HG02759 (cell line): Measurements from ENCODE around the gene C1orf35.
"Not testable (repeated sequence)": the region's sequence is repeated elsewhere in the genome, so short reads cannot be mapped to it uniquely, and the experiment has no call there.

Experiments used
- ATAC-seq: cut with Tn5 transposase; IDR thresholded peaks from one replicate; pipeline ENCODE4 v1.9.1; 2021; ENCODE audit warnings: mild to moderate bottlenecking, moderate library complexity; ENCODE audit not compliant: unreplicated experiment

The C1orf35 gene

DNA sequence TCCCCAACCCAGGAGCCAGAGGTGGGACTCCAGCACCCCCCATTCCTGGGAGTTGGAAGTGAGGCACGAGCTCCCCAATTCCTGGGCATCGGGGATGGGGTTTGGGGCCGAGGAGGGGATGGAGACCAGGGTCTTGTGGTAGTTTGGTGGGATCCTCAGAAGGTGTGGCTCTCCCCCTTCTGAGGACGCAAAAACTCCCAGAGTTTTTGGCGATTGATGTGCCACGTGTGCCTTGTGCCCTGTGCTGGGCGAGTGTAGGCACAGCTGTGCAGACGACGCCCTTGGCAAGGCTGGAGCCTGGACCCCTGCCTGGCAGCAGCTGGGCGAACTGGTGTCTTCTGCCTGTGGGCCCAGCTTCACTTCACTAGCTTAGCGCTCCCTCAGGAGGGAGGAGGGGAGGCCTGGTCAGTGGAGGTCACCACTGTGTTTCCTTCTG is 39.6 kb upstream of the C1orf35 start:
- ATAC-seq = no peak

DNA sequence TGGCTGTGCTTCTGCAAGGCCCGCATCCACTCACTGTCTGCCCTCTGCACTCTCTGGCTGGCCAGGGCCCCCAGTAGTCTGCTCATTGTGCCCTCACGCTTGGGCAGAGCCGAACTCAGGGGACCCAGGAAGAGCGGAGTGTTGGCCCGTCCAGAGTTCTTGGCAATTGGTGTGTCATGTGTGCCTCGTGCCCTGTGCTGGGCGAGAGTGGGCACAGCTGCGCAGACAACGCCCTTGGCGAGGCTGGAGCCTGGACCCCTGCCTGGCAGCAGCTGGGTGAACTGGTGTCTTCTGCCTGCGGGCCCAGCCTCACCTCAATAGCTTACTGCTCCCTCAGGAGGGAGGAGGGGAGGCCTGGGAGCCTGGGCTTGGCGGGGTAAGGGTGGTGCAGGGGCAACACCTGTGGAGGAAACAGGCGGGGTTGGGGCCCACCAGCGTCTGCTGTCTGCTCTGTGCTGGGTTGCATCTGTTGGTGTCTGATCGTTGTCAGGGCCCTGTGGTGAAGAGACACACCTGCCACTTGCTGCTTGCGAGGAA is 39.1 kb upstream of the C1orf35 start:
- no peak for ATAC-seq

DNA sequence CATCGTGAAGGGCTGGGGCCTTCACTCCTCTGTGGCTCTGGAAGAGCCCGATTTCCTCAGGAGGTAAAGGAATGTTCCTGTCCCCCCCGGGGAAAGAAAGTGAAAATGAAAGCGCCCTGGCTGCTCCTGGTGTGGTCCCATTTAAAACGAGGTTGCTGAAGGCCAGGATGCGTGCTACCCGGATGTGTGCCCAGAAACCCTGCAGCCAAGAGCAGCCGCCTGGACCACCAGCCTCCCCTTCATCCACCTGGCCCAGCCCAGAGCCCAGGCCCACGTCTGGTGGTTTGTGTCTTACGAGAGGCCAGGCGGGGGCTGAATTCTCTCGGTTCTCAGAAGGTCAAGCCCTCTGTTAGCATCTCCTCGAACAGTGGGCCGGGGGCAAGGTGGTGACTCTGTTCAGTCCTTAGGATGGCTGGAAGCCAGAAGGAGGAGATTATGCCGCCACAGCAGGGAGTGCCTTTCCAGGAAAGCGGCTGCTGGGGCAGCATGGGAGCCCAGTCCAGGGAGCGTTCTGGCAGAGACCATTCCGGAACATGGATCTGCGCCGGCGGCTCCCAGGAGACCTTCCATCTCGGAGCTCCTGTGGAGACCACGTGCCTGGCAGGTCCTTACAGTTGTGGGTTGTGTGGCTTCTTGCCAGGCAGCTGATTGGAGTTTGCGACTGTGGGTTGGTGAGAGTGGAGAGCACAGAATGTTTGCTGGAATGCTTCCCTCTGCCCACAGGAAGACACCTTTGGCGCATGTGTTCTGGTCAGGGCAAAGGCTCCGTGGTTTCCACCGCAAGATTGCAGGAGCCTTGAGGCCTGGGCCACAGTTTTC is 38.3 kb upstream of the C1orf35 start:
- no peak for ATAC-seq

- ATAC-seq = no peak
These were observed 37.6 kb upstream of the C1orf35 start for GRCh38 chr1:228140724-228141225.

DNA sequence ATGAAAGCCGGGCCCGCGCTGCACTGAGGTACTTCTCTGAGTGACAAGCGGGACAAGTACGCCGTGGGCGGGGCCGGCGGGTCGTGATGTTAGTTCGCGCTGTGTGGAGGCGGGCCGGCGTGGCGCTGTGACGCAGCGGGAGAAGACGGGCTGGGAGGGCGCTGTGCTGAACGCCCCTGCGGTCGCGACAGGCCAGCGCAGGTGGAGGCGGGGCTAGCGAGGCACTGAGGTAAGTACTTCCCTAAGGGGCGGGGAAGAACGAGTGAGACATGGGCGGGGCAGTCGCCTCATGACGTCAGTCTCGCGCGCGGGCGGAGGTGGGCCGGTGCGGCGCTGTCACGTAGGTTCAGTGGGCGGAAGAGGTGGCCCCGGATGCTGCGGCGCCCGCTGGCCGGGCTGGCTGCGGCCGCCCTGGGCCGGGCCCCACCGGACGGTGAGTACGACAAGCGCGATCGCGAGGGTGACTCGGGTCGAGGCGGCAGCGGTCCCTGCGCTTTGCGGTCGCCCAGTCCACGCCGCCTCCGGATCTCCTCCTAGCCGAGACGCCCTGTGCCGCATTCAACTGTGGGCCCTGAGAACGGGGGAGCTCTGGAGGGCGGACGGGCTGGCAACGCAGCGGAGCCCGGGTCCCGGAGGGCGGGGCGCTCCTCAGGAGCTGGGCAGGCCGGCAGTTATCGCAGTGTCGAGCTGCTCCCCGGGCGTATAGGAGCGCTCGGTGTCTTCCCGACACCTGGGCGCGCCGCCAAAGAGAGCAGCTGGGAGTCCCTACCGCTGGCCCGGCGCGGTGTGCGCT is 37.0 kb upstream of the C1orf35 start, which contains the start of gene GUK1:
Gene GUK1, plus strand, starts transcription at position 349 of the 793 bp plus-strand sequence. Its CDS starts 24 bp downstream, at position 373.
- ATAC-seq = peak; percentile 90

- no peak for ATAC-seq
These were observed 36.3 kb upstream of the C1orf35 start for GRCh38 chr1:228139406-228139930.

DNA sequence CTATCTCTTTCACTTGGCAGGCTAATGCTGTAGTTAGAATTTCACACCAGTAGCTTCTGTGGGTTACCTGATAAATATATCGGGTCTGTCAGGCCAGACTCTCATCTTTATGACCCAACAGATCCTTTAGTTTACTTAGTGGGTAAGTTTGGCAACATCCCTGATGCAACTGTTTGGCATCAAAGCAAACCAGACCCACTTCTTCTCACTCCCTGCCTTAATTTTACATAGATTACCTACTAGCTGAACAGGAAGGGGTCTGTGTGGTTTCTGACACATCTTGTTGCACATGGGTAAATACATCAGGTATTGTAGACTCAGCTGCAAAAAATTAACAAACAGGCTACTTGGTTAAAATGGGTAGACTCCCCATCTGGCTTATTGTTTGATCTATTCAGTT is 33.8 kb upstream of the C1orf35 start:
- no peak for ATAC-seq

DNA sequence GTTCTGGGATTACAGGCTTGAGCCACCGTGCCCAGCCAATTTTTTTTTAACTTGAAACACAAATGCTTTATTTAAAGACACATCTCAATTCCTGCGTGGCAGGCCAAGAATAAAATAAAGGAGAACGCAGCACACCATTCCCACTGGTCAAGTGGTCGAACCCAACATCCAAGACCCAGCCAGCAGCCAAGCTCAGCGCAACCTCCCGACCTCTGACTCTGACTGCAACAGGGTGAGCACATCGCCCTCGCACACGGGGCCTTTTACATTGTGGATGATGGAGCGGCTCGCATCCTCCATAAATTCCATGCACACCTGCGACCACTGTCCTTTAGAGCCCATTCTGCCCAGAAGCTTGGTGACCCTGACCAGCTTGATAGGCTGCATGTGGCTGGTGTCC is 31.5 kb upstream of the C1orf35 start:
- no peak for ATAC-seq

DNA sequence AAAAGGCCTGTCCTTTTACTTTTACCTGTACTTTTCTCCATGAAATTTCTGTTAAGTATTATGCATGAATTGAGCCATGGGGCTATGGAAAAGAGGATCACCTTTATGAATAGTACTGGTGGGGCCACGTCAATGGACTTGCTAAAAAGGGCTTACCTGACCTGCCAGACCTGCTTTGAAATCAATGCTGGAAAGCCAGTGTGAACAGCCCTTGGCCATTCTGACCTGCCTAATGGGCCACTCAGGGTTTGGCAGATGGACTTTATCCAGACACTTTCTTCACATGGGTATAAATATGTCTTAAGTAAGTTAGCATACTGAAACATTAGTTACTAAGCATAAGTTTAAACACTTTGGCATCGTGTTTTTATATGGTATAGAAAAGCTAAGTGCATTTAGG is 28.6 kb upstream of the C1orf35 start:
- no peak for ATAC-seq

DNA sequence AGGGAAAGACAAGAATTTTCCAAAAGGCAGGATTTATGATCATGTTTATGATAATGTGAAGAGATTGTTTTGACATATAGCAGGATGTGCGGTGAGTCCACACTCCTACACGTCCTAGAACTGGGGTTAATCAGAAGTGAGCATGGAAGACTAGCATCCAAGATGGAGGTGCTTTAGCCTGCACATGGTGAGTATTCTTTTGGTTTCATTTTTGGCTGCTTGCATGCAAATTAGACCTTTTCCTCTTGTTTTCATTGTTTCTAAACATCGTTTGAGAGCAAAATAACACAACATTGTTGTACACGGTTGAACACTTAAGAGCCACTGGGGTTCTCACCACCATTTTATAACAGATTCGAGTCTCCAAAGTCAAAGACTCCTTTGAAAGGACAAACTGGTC is 22.1 kb upstream of the C1orf35 start:
- no peak for ATAC-seq

DNA sequence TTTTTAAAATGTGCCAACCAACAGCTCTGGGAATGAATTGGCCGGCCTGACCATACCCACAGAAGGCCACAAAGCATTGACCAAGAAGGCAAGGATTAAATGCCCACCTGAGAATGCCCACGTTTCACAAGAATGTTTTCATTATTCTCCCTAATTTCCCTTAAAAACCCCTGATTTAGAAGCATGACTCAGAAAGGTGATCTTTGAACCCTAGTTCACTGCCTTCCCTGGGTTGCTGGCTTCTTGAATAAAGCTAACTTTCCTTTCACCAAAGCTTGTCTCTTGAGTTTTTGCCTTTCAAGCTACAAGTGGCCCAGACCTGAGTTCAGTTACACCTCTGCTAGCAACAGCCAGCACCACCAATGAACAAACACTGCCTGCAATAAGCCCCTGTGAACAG is 20.4 kb upstream of the C1orf35 start:
- ATAC-seq = no peak

DNA sequence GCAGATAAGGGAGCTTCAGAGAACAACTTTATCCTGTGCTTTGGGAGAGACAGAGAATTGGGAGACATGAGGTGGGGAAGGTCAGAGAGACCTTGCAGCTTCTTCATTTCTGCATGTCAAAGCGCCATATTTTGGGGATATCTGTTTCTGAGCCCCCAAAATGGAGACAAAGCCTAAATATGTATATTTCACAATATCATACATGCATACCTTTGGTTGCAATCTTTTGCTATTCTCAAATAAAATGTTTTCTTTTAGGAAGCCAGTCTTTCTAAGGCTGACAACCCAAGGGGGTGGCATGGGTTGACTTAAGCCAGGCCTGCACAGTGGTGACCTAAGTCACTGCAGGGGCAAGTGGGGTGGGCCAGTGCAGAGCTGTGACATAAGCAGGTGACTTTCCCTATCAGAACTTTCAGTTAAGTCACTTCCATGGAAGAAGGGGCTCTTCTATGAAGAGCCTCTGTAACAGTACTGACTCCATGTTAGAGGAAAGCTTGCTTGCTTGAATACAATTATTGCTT is 19.9 kb upstream of the C1orf35 start:
- ATAC-seq = no peak

DNA sequence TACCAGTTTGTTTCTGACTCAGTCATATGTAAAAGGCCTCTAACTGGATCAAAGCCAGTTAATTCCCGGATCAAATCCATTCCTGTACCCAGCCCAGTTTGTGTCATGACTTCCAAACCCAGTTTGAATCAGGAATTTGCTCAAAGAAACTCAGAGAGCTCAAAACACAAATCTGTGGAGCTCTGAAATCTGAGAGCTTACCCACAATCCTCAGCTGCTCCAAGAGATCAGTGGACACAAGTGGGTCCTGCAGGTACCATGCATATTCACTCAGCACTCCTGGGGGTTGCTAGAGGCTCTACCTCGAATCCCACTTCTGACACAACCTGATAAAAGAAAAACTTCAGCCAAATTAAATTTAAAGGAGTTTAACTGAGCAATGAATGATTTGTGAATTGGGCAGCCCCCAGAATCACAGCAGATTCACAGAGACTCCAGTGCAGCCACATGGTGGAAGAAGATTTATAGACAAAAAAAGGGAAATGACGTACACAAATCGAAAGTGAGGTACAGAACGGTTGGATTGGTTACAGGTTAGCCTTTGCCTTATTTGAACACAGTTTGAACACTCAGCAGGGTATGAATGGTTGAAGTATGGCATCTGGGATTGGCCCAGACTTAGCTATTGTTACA is 17.8 kb upstream of the C1orf35 start:
- ATAC-seq = no peak

- no peak for ATAC-seq
These were observed 17.2 kb upstream of the C1orf35 start for GRCh38 chr1:228120351-228120750.

DNA sequence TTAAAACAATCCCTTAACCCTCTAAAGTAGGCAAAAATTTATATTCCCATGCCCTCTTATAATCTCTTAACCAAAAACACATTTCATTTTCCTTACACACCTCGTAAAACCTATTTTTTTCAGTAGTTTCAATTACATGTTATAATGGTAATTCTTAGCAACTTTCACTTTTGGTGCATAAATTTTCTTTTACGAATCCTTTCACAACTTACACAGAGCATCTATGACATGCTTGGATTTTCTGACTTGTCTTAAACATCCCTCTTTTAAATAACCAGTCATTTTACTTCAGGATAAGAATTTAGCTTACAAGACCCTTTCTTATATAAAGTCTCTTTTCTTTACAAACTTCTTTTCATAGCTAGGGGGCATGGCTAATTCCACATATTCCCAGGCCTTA is 14.9 kb upstream of the C1orf35 start:
- no peak for ATAC-seq

GRCh38 chr1:228117335-228117734 is 14.2 kb upstream of the C1orf35 start:
- no peak for ATAC-seq

- ATAC-seq = no peak
These were observed 11.7 kb upstream of the C1orf35 start for GRCh38 chr1:228114827-228115226.

DNA sequence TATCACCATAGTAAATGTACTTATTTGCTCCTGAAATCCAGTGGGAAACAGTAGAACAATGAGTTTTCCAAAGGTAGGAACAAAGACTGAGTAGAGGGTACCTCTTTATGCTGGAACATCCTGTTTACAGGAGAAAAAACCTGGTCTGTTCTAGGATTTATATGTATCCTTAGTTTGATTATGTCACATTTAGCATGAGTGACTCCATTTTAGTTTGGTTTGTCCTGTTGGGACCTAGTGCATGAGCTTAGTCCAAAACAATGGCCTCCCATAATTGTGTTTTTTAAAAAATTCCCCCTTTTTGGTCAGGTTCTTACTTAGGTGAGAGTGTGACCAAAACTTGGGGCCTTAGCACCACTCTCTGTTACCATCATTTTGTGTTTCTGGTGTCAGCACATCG is 9.5 kb upstream of the C1orf35 start:
- ATAC-seq = no peak

GRCh38 chr1:228112167-228112566 is 9.0 kb upstream of the C1orf35 start:
- ATAC-seq = no peak

DNA sequence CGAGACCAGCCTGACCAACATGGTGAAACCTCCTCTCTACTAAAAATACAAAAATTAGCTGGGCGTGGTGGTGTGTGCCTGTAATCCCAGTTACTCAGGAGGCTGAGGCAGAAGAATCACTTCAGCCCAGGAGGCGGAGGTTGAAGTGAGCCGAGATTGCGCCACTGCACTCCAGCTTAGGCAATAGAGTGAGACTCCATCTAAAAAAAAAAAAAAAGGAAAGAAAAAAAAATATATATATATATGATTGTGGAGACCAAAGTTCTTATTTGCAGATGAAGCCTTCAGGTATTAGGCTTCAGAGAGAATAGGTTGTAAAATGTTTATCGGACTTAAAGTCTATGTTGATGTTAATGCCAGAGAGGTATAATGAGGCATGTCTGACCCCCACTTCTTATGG is 8.2 kb upstream of the C1orf35 start:
- ATAC-seq = not testable (repeated sequence)

- ATAC-seq = no peak
These were observed 7.4 kb upstream of the C1orf35 start for GRCh38 chr1:228110556-228110955.
